ENCODE results near the gene RPL27. TPM values are rescaled to one million over a fixed set of nuclear protein-coding genes. Genes with fewer than 3 reads are reported as not detected.

RPL27 gene
- total and polyA plus RNA-seq, 2 of the 8 experiments (the other 6 are each of a cell fraction or from before 2014, with no cell fraction given): 1,415 to 3,779 TPM

DNA sequence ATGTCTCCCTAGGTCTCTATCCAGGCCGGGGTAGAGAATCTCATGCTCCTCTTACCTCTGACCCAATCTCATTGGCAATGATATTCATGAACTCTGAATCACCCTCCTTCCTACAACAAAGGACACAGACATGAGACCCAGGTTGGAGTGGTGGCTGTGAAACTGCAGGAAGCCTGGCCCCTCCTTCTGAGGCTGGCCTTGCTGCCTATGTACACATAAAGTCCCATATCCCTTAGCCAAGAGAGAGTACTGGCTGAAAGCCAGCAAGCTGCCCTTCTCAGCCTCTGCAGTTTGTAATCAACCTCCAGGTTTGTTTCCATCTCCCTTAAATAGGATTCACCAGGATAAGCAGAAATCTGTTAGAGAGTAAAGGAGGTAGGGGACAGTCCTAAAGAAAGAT is 44.5 kb upstream of the RPL27 start:
- H3K79me2 ChIP-seq (ENCODE audit: control insufficient read depth in 1 of 2, insufficient read depth in 2 of 2, low read length in 2 of 2): no peaks in the 10 kb centered on the region
- ChIA-PET POLR2A (ENCODE audit: partially characterized antibody) (interaction anchor here (0.6 to 1.1 kb wide), 5 partner anchors 8 to 115 kb away, joined by 3 to 4 read pairs (median 3); partner anchors contain the start of gene AOC2), CTCF (ENCODE audit: partially characterized antibody) (interaction anchor here (0.6 to 1.4 kb wide), 4 partner anchors 34 to 243 kb away, joined by 3 to 4 read pairs (median 3); no protein-coding TSS in a partner anchor)
- 93% methylated on average over 1 of the region's 1 CpG; no CpG with 5 or more reads in 1 of the 2 experiments for WGBS, 2 experiments (ENCODE audit: extremely low coverage in 1 of 2, insufficient coverage in 1 of 2, insufficient read length in 1 of 2, insufficient replicate concordance in 2 of 2, low coverage in 1 of 2, low lambda C conversion rate in 2 of 2, missing lambda C conversion rate in 1 of 2)
- no peak overlapping the region for H4K5ac ChIP-seq (ENCODE audit: insufficient read length, low read depth, low read length)
- no peak overlapping the region for H2BK20ac ChIP-seq (ENCODE audit: low read length)
- no peak overlapping the region for H3K18ac ChIP-seq (ENCODE audit: extremely low read depth, low read length)
- no peak overlapping the region for H2BK12ac ChIP-seq (ENCODE audit: low read depth, low read length)
- no peak overlapping the region for H3K27ac ChIP-seq (ENCODE audit: low read depth, low read length)
- no peaks in the 10 kb centered on the region for H3K27me3 ChIP-seq (replicated peaks in 1 of 4; ENCODE audit: control insufficient read depth in 3 of 4, extremely low read depth in 1 of 4, insufficient read depth in 3 of 4, low read length in 3 of 4)
- H3K23ac ChIP-seq (ENCODE audit: insufficient read length): no peak overlapping the region
- no peak overlapping the region for H2BK5ac ChIP-seq (ENCODE audit: low read depth, low read length)
- no peak overlapping the region for H3K4me2 ChIP-seq (ENCODE audit: insufficient read depth in 1 of 2, low read depth in 2 of 2, low read length in 2 of 2)
- no peak overlapping the region for H2BK120ac ChIP-seq (replicated peaks; ENCODE audit: low read depth, low read length)
- no peak overlapping the region for H2BK15ac ChIP-seq (ENCODE audit: low read length)
- H4K8ac ChIP-seq (ENCODE audit: extremely low read depth, insufficient read depth, low read length): no peak overlapping the region
- DNase-seq (ENCODE audit: low read depth in 1 of 2, low spot score in 2 of 2) (no peak), FAIRE-seq (no peak)
- no peak overlapping the region for H3K4ac ChIP-seq (replicated peaks; ENCODE audit: insufficient read length, low read depth, low read length)
- no peak overlapping the region for H3K56ac ChIP-seq (replicated peaks; ENCODE audit: insufficient read length, low read depth, low read length)
- peaks cover 16 to 65% (median 49%) of the 10 kb centered on the region in 4 experiments for H3K36me3 ChIP-seq (ENCODE audit: control insufficient read depth in 2 of 4, insufficient read depth in 4 of 4, low read length in 3 of 4)
- H4K20me1 ChIP-seq (replicated peaks in 1 of 2; ENCODE audit: control insufficient read depth in 1 of 2, insufficient read depth in 2 of 2, low read length in 2 of 2): peaks cover 0 to 4% of the 10 kb centered on the region in 2 experiments
- H3K4me3 ChIP-seq (ENCODE audit: extremely low read depth in 1 of 4, insufficient read depth in 2 of 4, low read depth in 3 of 4, low read length in 4 of 4): no peak overlapping the region
- H4K91ac ChIP-seq (replicated peaks; ENCODE audit: insufficient read length, low read length): no peak overlapping the region
- no peaks in the 10 kb centered on the region for H3K9me3 ChIP-seq (ENCODE audit: insufficient read depth in 2 of 2, low read depth in 1 of 2, low read length in 1 of 2)
- no peak overlapping the region for H2AFZ ChIP-seq (ENCODE audit: low read length)
- H2AK5ac ChIP-seq (ENCODE audit: low read depth, low read length): no peak overlapping the region
- no peak overlapping the region for H3K9ac ChIP-seq (replicated peaks in 1 of 4; ENCODE audit: extremely low read depth in 1 of 4, low read depth in 3 of 4, low read length in 3 of 4)
- no peaks in the 10 kb centered on the region for H3K4me1 ChIP-seq (replicated peaks in 1 of 4; ENCODE audit: control insufficient read depth in 3 of 4, insufficient read depth in 4 of 4, low read length in 3 of 4)
- no peaks in the 10 kb centered on the region for H3K23me2 ChIP-seq (ENCODE audit: low read depth, low read length)
- H3K14ac ChIP-seq (ENCODE audit: insufficient read length): no peak overlapping the region
- H3K79me1 ChIP-seq (ENCODE audit: low read depth, low read length): no peaks in the 10 kb centered on the region

Data from H1 (cell line).